NCI-H1694 treated with DMSO at 0.1 percent for 48 hours (cell line): ENCODE data around the gene OR2AJ1.
A peak's percentile ranks its signal among the peaks of the same experiment; 100 is the strongest.

ENCODE experiments used
- DNase-seq: peaks from one replicate; lab custom pipeline; 2025; lab: John Stamatoyannopoulos, UW

The OR2AJ1 gene, protein sequence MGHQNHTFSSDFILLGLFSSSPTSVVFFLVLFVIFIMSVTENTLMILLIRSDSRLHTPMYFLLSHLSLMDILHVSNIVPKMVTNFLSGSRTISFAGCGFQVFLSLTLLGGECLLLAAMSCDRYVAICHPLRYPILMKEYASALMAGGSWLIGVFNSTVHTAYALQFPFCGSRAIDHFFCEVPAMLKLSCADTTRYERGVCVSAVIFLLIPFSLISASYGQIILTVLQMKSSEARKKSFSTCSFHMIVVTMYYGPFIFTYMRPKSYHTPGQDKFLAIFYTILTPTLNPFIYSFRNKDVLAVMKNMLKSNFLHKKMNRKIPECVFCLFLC

DNA sequence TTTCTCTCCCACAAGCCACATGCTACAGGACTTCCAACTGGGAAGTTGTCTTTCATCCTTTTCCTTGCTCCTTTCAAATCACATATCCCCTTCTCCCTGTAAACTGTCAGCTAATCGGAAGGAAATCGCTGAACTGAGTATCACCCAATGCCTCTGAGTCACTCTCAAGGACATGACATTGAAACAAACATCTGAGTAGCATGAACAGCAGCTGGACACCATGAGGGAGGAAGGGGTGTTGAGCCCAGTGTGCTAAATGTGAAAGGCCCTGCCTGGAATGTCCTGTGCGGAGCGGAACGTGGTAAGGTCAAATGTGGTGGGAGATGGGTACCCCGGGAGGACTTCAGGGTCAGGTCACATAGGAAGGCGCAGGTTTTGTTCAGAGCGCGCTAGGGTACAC lies at the start of gene OR2AJ1:
Gene OR2AJ1 (plus strand): TSS at position 22 of the 400 bp plus-strand sequence. CDS start 8,880 bp downstream, outside the sequence.
- no peak for DNase-seq

- no peak for DNase-seq
Observed at GRCh38 chr1:247883346-247883745, 41.3 kb upstream of the OR2AJ1 start.

- DNase-seq = no peak
Observed at GRCh38 chr1:247884797-247885413, 39.8 kb upstream of the OR2AJ1 start.

GRCh38 chr1:247895163-247895637 lies 29.5 kb upstream of the OR2AJ1 start, which contains the start of gene OR2W3:
Gene OR2W3, plus strand, starts transcription at chr1:247895587. Its CDS starts 0 bp downstream, at chr1:247895587.
- DNase-seq = no peak

- DNase-seq = no peak
Observed at GRCh38 chr1:247895976-247896375, 28.7 kb upstream of the OR2AJ1 start.

DNA sequence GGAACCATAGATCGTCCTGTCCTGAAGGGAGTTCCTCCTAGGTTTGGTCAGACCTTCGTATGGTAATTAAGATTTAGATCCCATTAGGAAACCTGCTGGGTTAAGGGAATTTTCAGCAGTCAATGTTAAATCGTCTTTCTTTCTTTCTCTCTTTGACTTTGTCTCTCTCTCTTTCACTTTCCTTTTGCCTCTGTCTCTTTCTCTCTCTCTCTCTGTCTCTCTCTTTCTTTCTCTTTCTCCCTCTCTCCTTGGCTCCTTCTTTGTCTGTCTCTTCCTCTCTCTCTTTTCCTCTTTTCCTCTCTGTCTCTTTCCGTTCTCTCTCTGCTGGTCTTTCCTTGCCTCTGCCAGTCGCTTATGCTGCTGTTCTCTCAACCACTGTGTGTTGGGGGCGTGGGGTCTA lies 20.6 kb upstream of the OR2AJ1 start:
- DNase-seq = no peak

DNA sequence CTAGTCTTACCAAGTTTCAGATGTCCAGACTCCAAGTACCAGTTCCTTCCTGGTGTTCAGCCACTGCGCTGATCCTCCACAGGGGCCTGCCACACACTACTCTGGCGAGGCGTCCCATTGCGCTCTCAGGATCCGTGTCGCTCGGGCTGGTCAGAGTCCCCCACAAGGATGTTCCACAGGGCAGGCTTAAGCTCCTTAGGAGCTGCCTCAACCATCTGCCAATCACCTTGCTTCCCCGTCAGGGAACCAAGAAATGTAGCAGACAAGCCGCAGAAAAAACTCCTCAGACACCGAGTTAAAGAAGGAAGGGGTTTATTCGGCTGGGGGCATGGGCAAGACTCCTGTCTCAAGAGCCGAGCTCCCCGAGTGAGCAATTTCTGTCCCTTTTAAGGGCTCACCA lies 19.5 kb upstream of the OR2AJ1 start:
- no peak for DNase-seq

- DNase-seq = no peak
Observed at GRCh38 chr1:247905910-247906503, 18.7 kb upstream of the OR2AJ1 start.

- DNase-seq = no peak
Observed at GRCh38 chr1:247906504-247907047, 18.1 kb upstream of the OR2AJ1 start.

GRCh38 chr1:247908766-247909165 lies 15.9 kb upstream of the OR2AJ1 start:
- no peak for DNase-seq

GRCh38 chr1:247913786-247914185 lies 10.9 kb upstream of the OR2AJ1 start:
- no peak for DNase-seq

- DNase-seq = no peak
Observed at GRCh38 chr1:247914941-247915662, 9.6 kb upstream of the OR2AJ1 start.

DNA sequence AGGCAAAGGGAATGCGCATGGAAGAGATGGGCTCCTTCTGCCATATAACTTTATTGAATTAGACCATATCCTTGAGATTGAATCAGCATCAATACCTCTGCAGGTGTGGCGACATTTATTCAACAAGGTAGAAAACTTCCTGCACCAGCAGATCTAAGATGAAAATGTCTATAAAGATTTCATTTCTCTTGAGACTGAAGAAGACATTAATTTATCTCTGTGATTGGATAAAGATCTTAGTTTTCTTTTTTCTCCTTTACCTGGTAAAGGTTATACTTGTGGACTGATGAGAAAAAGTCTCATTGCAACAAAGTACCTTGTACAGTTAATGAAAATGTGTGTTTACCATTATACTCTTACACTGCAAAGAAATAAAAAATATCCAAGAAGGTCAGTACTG lies 4.7 kb upstream of the OR2AJ1 start, which contains the start of gene OR2T8:
Gene OR2T8 (plus strand): TSS at position 301 of the 400 bp plus-strand sequence. CDS start 766 bp downstream, outside the sequence.
- DNase-seq = no peak

GRCh38 chr1:247923941-247924340 lies 748 bp upstream of the OR2AJ1 start:
- no peak for DNase-seq

- DNase-seq = no peak
Observed at GRCh38 chr1:247933989-247934388, 9.3 kb downstream of the OR2AJ1 start.

GRCh38 chr1:247935781-247936180 lies 11.1 kb downstream of the OR2AJ1 start:
- no peak for DNase-seq

DNA sequence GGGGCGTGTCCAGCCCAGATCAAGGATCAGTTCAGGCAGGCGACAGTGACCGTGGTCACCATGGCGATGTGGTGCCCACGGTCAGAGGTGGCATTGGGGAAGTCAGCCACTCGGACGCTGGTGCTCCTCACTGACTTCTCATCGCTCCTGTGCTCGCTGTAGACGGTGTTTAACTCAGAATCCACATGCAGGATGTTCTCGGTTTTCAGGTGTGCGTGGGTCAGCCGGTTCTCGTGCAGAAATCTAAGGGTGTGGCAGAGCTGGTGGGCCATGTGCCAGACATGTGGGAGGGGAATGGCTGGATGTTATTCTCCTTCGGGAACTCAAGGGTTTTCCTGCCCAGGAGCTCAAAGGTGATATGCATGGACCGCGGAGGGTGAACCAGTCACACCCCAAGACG lies 11.7 kb downstream of the OR2AJ1 start:
- DNase-seq = no peak

DNA sequence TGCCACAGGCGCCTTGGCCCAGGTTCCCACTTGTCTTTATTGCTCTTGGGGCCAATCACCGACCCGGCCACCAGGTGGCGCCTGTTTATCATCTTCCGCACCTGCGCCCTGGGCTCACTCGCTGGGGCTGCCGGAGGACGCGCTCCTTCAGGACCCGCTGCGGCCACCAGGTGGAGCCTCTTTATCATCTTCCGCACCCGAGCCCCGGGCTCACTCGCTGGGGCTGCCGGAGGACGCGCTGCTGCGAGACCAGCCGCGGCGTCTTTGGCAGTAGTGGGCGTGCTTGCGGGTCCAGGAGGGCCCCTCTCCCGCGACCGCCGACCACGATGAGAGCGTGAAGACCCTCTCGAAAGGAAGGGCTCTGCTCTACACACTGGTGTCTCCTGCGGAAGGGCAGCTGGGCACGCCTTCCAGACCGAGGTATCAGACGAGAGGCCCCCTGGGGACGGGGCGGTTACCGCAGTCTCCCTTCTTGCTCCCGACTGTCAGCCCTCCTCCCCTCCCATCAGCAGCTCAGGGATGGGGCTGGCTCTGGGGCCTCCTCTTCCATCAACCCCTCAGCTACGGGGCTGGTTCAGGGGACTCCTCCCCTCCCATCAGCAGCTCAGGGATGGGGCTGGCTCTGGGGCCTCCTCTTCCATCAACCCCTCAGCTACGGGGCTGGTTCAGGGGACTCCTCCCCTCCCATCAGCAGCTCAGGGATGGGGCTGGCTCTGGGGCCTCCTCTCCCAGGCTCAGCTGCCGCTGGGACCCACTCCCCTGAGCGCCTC lies 12.5 kb downstream of the OR2AJ1 start:
- peak; percentile 56 for DNase-seq

DNA sequence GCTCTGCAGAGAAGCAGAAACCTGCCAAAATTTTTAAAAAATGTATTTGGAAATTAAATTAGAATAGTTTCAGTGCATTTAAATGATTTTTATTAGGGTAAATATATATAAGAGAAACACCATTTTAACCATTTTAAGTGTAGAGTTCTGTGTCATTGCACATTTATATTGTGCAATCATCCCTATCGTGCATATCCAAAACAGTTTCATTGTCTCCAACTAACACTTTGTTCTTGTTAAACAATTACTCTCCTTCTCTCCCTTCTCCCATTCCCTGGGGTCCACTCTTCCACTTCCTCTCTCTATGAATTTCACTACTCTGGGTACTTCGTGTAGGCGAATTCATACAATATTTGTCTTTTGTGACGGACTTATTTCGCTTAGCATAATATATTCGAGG lies 17.9 kb downstream of the OR2AJ1 start:
- DNase-seq = no peak

DNA sequence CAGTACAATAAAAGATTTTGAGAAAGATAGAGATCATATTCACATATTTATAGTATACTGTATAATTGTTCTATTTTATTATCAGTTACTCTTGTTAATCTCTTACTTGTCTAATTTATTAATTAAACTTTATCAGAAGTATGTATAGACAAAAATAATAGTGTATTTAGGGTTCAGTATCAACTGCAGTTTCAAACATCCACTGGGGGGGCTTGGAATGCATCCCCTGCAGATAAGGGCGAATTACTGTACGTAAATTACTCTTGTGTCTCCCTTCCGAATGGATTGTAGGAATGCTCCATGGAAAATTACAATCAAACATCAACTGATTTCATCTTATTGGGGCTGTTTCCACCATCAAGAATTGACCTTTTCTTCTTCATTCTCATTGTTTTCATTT lies 23.9 kb downstream of the OR2AJ1 start, which contains the start of gene OR2L8:
Gene OR2L8 (plus strand): TSS at position 301 of the 400 bp plus-strand sequence. CDS start 0 bp downstream, at position 301.
- DNase-seq = no peak

- DNase-seq = no peak
Observed at GRCh38 chr1:247953408-247953807, 28.7 kb downstream of the OR2AJ1 start.
